Uterus (tissue), 4 donors: Measurements from ENCODE around the gene FGFR1OP2. TPM values are rescaled to one million over a fixed set of nuclear protein-coding genes. Genes with fewer than 3 reads are reported as not detected.

Experiments used
- DNase-seq, 2 donors: peaks; one replicate each; pipeline ENCODE4 v3.0.0-alpha.2; 2019 to 2020
- H3K27ac ChIP-seq, 2 donors: fragments of 200-600 bp; sonication (generic); 1 replicate in 1 of 2; 2 replicates in 1 of 2; pipeline ENCODE4 v1.5.1; 2016 to 2018
- H3K27me3 ChIP-seq, 2 donors: fragments of 200-600 bp; sonication (generic); one replicate each; pipeline ENCODE4 v1.5.1; 2018 to 2019; ENCODE audit warnings: control low read depth in 1 of 2
- H3K36me3 ChIP-seq, 2 donors: fragments of 200-600 bp; sonication (generic); one replicate each; pipeline ENCODE4 v1.5.1; 2019; ENCODE audit warnings: control low read depth in 1 of 2
- H3K4me1 ChIP-seq, 2 donors: fragments of 200-600 bp; sonication (generic); one replicate each; pipeline ENCODE4 v1.5.1; 2018 to 2019; ENCODE audit warnings: control low read depth in 1 of 2
- H3K4me3 ChIP-seq, 2 donors: fragments of 200-600 bp; sonication (generic); 1 replicate in 1 of 2; 2 replicates in 1 of 2; pipeline ENCODE4 v1.5.1; 2018 to 2019; ENCODE audit warnings: mild to moderate bottlenecking in 1 of 2
- H3K9me3 ChIP-seq, 2 donors: fragments of 200-600 bp; sonication (generic); one replicate each; pipeline ENCODE4 v1.5.1; 2019; ENCODE audit warnings: control low read depth in 1 of 2
- CTCF ChIP-seq, 4 experiments: fragments of 200-600 bp in 2 of 4; fragments of 450-650 bp in 2 of 4; sonication (generic) in 2 of 4; IDR thresholded peaks; one replicate each; pipeline ENCODE4 v1.5.1; 2016 to 2019; ENCODE audit warnings: antibody characterized with exemption in 4 of 4, mild to moderate bottlenecking in 2 of 4, moderate library complexity in 1 of 4
- POLR2A ChIP-seq, 2 donors: fragments of 450-650 bp; IDR thresholded peaks; one replicate each; pipeline ENCODE4 v1.6.1; 2016; ENCODE audit warnings: antibody characterized with exemption in 2 of 2, mild to moderate bottlenecking in 1 of 2, moderate library complexity in 1 of 2
- intact Hi-C: fragments of 100-400 bp; cut with DNase I; formaldehyde crosslinking; loops from one replicate; pipeline ENCODE4 v1.15.1; 2023; ENCODE audit warnings: low total_unique reads
- total RNA-seq, 4 donors: library from RNA; depleted of rRNA in 3 of 4; stranded (reverse); fragments of >200 nt in 3 of 4; gene quantifications; one replicate each; pipeline versions ENCODE4 v1.1.0 to v1.2.4, GENCODE V29; 2014 to 2023
- donor health status: DM: yes; HTN: yes; CAD: no.

Gene FGFR1OP2
- total RNA-seq, 4 donors from 2014 or later: 83.0 to 222 (median 112) TPM

GRCh38 chr12:26937443-26937862, 817 bp upstream of the FGFR1OP2 start:
- no peaks in the 10 kb centered on the region for H3K4me1 ChIP-seq
- H3K36me3 ChIP-seq: no peaks in the 10 kb centered on the region
- TF ChIP-seq CTCF (IDR thresholded peaks at IDR 0.05): no peak
- no peak for TF ChIP-seq POLR2A (IDR thresholded peaks at IDR 0.05)
- no peak for DNase-seq
- no peaks in the 10 kb centered on the region for H3K27me3 ChIP-seq
- intact Hi-C loops: loop anchor here (5.0 kb wide), 1 partner anchor 75 kb away; the partner anchor contains the start of gene TM7SF3
- no peaks in the 10 kb centered on the region for H3K9me3 ChIP-seq
- H3K4me3 ChIP-seq: peak overlapping the region; percentile 73 to 98
- peak overlapping the region; percentile 98 to 99 for H3K27ac ChIP-seq

- intact Hi-C loops: loop anchor here (5.0 kb wide), 1 partner anchor 74 kb away; the partner anchor contains the start of gene TM7SF3
- H3K9me3 ChIP-seq: no peaks in the 10 kb centered on the region
- H3K4me1 ChIP-seq: no peaks in the 10 kb centered on the region
- H3K27ac ChIP-seq: peak overlapping the region; percentile 98 to 99
- no peaks in the 10 kb centered on the region for H3K36me3 ChIP-seq
- peak overlapping the region; percentile 73 to 98 for H3K4me3 ChIP-seq
- DNase-seq: no peak
- TF ChIP-seq CTCF (IDR thresholded peaks at IDR 0.05) (no peak), POLR2A (IDR thresholded peaks at IDR 0.05) (no peak)
- no peaks in the 10 kb centered on the region for H3K27me3 ChIP-seq
These were observed 412 bp downstream of the FGFR1OP2 start for GRCh38 chr12:26938701-26939062.

GRCh38 chr12:26939192-26939832, 1.0 kb downstream of the FGFR1OP2 start:
- Histone ChIP-seq H3K27ac (peak overlapping the region; percentile 98 to 99), H3K4me3 (peak overlapping the region; percentile 73 to 98), H3K4me1 (no peaks in the 10 kb centered on the region), H3K27me3 (no peaks in the 10 kb centered on the region), H3K36me3 (no peaks in the 10 kb centered on the region), H3K9me3 (no peaks in the 10 kb centered on the region)
- DNase-seq: no peak
- intact Hi-C loops: loop anchor here (5.0 kb wide), 1 partner anchor 73 kb away; the partner anchor contains the start of gene TM7SF3
- no peak for TF ChIP-seq POLR2A (IDR thresholded peaks at IDR 0.05)
- no peak for TF ChIP-seq CTCF (IDR thresholded peaks at IDR 0.05)

- no peaks in the 10 kb centered on the region for H3K4me1 ChIP-seq
- peak overlapping the region in 1 of 2 donors; percentile 99 for H3K27ac ChIP-seq
- TF ChIP-seq CTCF (IDR thresholded peaks at IDR 0.05): no peak
- no peak for TF ChIP-seq POLR2A (IDR thresholded peaks at IDR 0.05)
These were observed 1.7 kb downstream of the FGFR1OP2 start for GRCh38 chr12:26939953-26940352.

GRCh38 chr12:26940516-26941214, 2.4 kb downstream of the FGFR1OP2 start:
- DNase-seq: no peak
- H3K4me1 ChIP-seq: no peaks in the 10 kb centered on the region
- intact Hi-C loops: no loop called here
- H3K36me3 ChIP-seq: no peaks in the 10 kb centered on the region
- peak overlapping the region in 1 of 2 donors; percentile 2 for H3K27ac ChIP-seq
- no peak overlapping the region for H3K4me3 ChIP-seq
- no peak for TF ChIP-seq CTCF (IDR thresholded peaks at IDR 0.05)
- no peaks in the 10 kb centered on the region for H3K9me3 ChIP-seq
- H3K27me3 ChIP-seq: no peaks in the 10 kb centered on the region

More at GRCh38 chr12:26939953-26940352, 1.7 kb downstream of the FGFR1OP2 start:
- Histone ChIP-seq H3K4me3 (peak overlapping the region; percentile 73 to 98), H3K36me3 (no peaks in the 10 kb centered on the region), H3K27me3 (no peaks in the 10 kb centered on the region), H3K9me3 (no peaks in the 10 kb centered on the region)
- intact Hi-C loops: loop anchor here (5.0 kb wide), 1 partner anchor 72 kb away; the partner anchor contains the start of gene TM7SF3
- no peak for DNase-seq
